ENCODE measurements around the gene APAF1. TPM values are rescaled to one million over a fixed set of nuclear protein-coding genes. Genes with fewer than 3 reads are reported as not detected.

APAF1 gene
- total and polyA plus RNA-seq, 9 of the 15 experiments (the other 6 are each of a cell fraction or from before 2014, with no cell fraction given), result 5.1 to 15.7 (median 9.9) TPM

DNA sequence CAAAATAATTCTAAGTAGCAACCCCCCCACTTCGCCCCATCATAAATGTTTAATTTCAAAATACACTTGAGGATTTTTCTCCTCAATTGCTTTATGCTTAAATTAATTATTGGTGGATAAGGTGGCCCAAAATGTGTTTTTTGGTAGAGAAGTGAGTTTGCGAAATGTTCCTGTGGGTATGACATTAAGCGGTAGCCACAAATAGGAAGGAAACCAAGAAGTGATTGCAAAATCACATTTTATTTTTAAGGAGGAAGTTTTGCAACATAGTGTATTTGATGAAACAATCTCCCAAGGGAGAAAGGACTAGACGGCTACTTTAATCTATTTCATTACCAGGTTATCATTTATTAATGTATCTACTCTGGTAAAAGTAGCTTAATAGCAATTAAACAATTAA lies 26.1 kb upstream of the APAF1 start:
- 73% methylated on average over 4 of the region's 4 CpGs for WGBS (ENCODE audit: insufficient coverage, low coverage, missing lambda C conversion rate)
- no peaks in the 10 kb centered on the region; a peak in 1 of 5 replicates for H3K4me1 ChIP-seq (replicated peaks in 1 of 2; ENCODE audit: control insufficient read depth in 2 of 2, insufficient read depth in 2 of 2, low read length in 2 of 2)
- no peaks in the 10 kb centered on the region for H3K27me3 ChIP-seq (ENCODE audit: control insufficient read depth in 2 of 2, insufficient read depth in 2 of 2, low read length in 2 of 2)
- intact Hi-C loops (cut with micrococcal nuclease), result no loop called here
- in situ Hi-C loops (cut with MboI), result no loop called here
- H3K36me3 ChIP-seq (ENCODE audit: control insufficient read depth, insufficient read depth, low read length), result no peaks in the 10 kb centered on the region
- H3K79me2 ChIP-seq (ENCODE audit: control insufficient read depth, insufficient read depth, low read length), result no peaks in the 10 kb centered on the region
- no peak overlapping the region for H3K4me3 ChIP-seq
- ChIA-PET POLR2A (interaction anchor here (0.9 to 1.1 kb wide), 4 partner anchors 14 to 25 kb away, joined by 4 to 6 read pairs (median 4); partner anchors contain the start of gene SLC25A3), CTCF (ENCODE audit: low intra/inter-chr PET ratio) (no interaction called here)
- ATAC-seq (no peak), FAIRE-seq (no peak), DNase-seq (ENCODE audit: extremely low read depth in 1 of 4, low spot score in 3 of 4) (no peak)
- H3K27ac ChIP-seq (ENCODE audit: extremely low read depth, low read depth, low read length), result no peak overlapping the region
- TF ChIP-seq ZNF436 (CRISPR knock-in tag; IDR thresholded peaks at IDR 0.05) (no peak), CEBPB (tag; IDR thresholded peaks at IDR 0.05) (peak; percentile 46)
- BruUV-seq (replicated peaks), result no TSS peak
- H2AFZ ChIP-seq (ENCODE audit: low read depth, low read length), result no peak overlapping the region
- H3K9ac ChIP-seq (ENCODE audit: insufficient read depth in 1 of 2, low read depth in 2 of 2, low read length in 2 of 2), result no peak overlapping the region
- H3K9me3 ChIP-seq (replicated peaks; ENCODE audit: control insufficient read depth, insufficient read depth, low read depth, low read length), result no peaks in the 10 kb centered on the region
- H4K20me1 ChIP-seq (replicated peaks; ENCODE audit: control insufficient read depth, insufficient read depth, low read length), result no peaks in the 10 kb centered on the region
- no peak overlapping the region for H3K4me2 ChIP-seq (ENCODE audit: insufficient read depth, low read length)
- H3K9me1 ChIP-seq (ENCODE audit: control insufficient read depth, insufficient read depth, low read length), result no peaks in the 10 kb centered on the region

DNA sequence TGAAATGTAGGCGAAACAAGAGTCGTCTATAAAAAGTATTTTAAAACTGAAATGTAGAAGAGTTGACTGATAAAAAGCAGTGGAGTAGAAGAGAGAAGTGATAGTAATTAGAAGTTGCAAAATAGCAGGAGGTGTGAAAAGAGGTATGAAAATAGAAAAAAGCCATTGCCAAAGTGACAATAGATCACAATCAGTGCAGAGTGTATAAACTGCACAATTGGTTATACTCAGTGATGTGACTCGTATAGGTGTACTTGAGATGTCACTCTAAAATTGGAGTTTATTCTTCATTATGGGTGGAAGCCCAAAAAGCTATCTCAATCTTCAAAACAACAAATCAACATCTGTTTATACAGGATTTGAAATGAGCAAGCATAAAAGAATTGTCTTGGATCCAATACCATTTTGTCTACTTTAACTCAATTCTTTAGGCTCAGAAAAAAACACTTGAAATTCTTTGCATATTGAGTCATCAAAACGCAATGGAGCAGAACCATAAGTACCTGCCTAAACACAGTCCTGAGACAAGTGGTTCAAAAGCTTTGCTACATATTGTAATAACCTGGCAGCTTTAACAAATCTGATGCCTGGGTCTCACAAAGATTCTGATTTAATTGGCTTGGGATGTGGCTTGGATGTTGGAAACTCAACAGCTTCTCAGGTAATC lies 9.3 kb upstream of the APAF1 start:
- TF ChIP-seq TEAD2 (tag; IDR thresholded peaks at IDR 0.05) (no peak), RFX1 (IDR thresholded peaks at IDR 0.05) (no peak)
- no peak overlapping the region for H3K9ac ChIP-seq (ENCODE audit: insufficient read depth in 1 of 2, low read depth in 2 of 2, low read length in 2 of 2)
- FAIRE-seq, result no peak
- H4K20me1 ChIP-seq (replicated peaks; ENCODE audit: control insufficient read depth, insufficient read depth, low read length), result no peaks in the 10 kb centered on the region
- no peak overlapping the region for H3K4me2 ChIP-seq (ENCODE audit: insufficient read depth, low read length)
- ATAC-seq, result no peak
- H3K9me3 ChIP-seq (replicated peaks; ENCODE audit: control insufficient read depth, insufficient read depth, low read depth, low read length), result no peaks in the 10 kb centered on the region
- H3K79me2 ChIP-seq (ENCODE audit: control insufficient read depth, insufficient read depth, low read length), result peaks cover 9% of the 10 kb centered on the region; the same call in 1 of the 3 replicates
- ChIA-PET POLR2A (interaction anchor here (0.8 kb wide), 1 partner anchor 16 kb away, joined by 6 read pairs; no protein-coding TSS in a partner anchor), CTCF (ENCODE audit: low intra/inter-chr PET ratio) (no interaction called here)
- H3K4me1 ChIP-seq (replicated peaks in 1 of 2; ENCODE audit: control insufficient read depth in 2 of 2, insufficient read depth in 2 of 2, low read length in 2 of 2), result no peaks in the 10 kb centered on the region
- in situ Hi-C loops (cut with MboI), result no loop called here
- no peak overlapping the region for H3K27ac ChIP-seq (ENCODE audit: extremely low read depth, low read depth, low read length)
- BruUV-seq (replicated peaks), result no TSS peak
- peaks cover 25% of the 10 kb centered on the region; the same call in 2 of the 3 replicates for H3K36me3 ChIP-seq (ENCODE audit: control insufficient read depth, insufficient read depth, low read length)
- H3K27me3 ChIP-seq (ENCODE audit: control insufficient read depth in 2 of 2, insufficient read depth in 2 of 2, low read length in 2 of 2), result no peaks in the 10 kb centered on the region
- no peak overlapping the region for H3K4me3 ChIP-seq
- no peak overlapping the region for H2AFZ ChIP-seq (ENCODE audit: low read depth, low read length)
- intact Hi-C loops (cut with micrococcal nuclease), result no loop called here
- no peaks in the 10 kb centered on the region for H3K9me1 ChIP-seq (ENCODE audit: control insufficient read depth, insufficient read depth, low read length)
- no peak for DNase-seq (ENCODE audit: extremely low read depth in 1 of 4, low spot score in 3 of 4)
- 78% methylated on average over 4 of the region's 4 CpGs for WGBS (ENCODE audit: insufficient coverage, low coverage, missing lambda C conversion rate)

Data from K562 (cell line).